HCT116 (cell line): ENCODE data around the gene MSI2.

Experiments used
- ATF3 ChIP-seq: IDR thresholded peaks from 2 replicates; pipeline ENCODE4 v1.6.1; 2012
- EZH2 ChIP-seq: fragments of 200-600 bp; sonication (generic); IDR thresholded peaks from 2 replicates; pipeline ENCODE4 v1.6.1; 2017; ENCODE audit warnings: antibody characterized with exemption, mixed run types
- POLR2A ChIP-seq: IDR thresholded peaks from 2 replicates; pipeline ENCODE4 v1.7.0; 2011; ENCODE audit warnings: borderline replicate concordance; ENCODE audit not compliant: insufficient read depth, insufficient read length; ENCODE audit errors: extremely low read depth
- POLR2AphosphoS5 ChIP-seq: IDR thresholded peaks from 2 replicates; pipeline ENCODE4 v1.6.1; 2011; ENCODE audit warnings: mild to moderate bottlenecking, low read depth, low read length, moderate library complexity
- YY1 ChIP-seq: IDR thresholded peaks from 2 replicates; pipeline ENCODE4 v1.6.1; 2011; ENCODE audit warnings: low read length, low read depth, moderate library complexity, mild to moderate bottlenecking; ENCODE audit not compliant: insufficient replicate concordance; ENCODE audit errors: extremely low read depth
- ZNF274 ChIP-seq: fragments of 200-500 bp; sonication (Bioruptor generic); IDR thresholded peaks from 2 replicates; pipeline ENCODE4 v1.6.1; 2014; ENCODE audit warnings: mild to moderate bottlenecking, low read depth, low read length, inconsistent platforms
- TF ChIP-seq, protein P1 (sequence below), 3 experiments: fragments of 200-600 bp in 1 of 3; sonication (generic) in 1 of 3; IDR thresholded peaks in 2 of 3; conservative IDR thresholded peaks in 1 of 3; 2 replicates each; pipeline ENCODE4 v1.5.1; 2012 to 2017; ENCODE audit warnings: low read depth in 2 of 3, low read length in 2 of 3, antibody characterized with exemption in 1 of 3, borderline replicate concordance in 1 of 3, control low read depth in 1 of 3, mild to moderate bottlenecking in 1 of 3, mixed read lengths in 1 of 3, mixed run types in 1 of 3, moderate library complexity in 1 of 3; ENCODE audit not compliant: insufficient read depth in 1 of 3

- TF ChIP-seq, protein P1, sequence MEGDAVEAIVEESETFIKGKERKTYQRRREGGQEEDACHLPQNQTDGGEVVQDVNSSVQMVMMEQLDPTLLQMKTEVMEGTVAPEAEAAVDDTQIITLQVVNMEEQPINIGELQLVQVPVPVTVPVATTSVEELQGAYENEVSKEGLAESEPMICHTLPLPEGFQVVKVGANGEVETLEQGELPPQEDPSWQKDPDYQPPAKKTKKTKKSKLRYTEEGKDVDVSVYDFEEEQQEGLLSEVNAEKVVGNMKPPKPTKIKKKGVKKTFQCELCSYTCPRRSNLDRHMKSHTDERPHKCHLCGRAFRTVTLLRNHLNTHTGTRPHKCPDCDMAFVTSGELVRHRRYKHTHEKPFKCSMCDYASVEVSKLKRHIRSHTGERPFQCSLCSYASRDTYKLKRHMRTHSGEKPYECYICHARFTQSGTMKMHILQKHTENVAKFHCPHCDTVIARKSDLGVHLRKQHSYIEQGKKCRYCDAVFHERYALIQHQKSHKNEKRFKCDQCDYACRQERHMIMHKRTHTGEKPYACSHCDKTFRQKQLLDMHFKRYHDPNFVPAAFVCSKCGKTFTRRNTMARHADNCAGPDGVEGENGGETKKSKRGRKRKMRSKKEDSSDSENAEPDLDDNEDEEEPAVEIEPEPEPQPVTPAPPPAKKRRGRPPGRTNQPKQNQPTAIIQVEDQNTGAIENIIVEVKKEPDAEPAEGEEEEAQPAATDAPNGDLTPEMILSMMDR (IDR thresholded peaks at IDR 0.05 in 2 of 3, conservative IDR thresholded peaks at IDR 0.05 in 1 of 3; ENCODE audit: borderline replicate concordance in 1 of 3, insufficient read depth in 1 of 3, low read depth in 2 of 3, low read length in 2 of 3): no peak
- no peak for TF ChIP-seq EZH2
- TF ChIP-seq YY1: no peak
- no peak for TF ChIP-seq POLR2AphosphoS5
- no peak for TF ChIP-seq POLR2A
- TF ChIP-seq ZNF274: no peak
- no peak for TF ChIP-seq ATF3
Measured at GRCh38 chr17:57612202-57613071, 356.1 kb downstream of the MSI2 start.
